Measurements from ENCODE around the gene TMEM242. TPM values are rescaled to one million over a fixed set of nuclear protein-coding genes. Genes with fewer than 3 reads are reported as not detected.

The TMEM242 gene
- total and polyA plus RNA-seq, 2 of the 13 experiments (the other 11 are each of a cell fraction or from before 2014, with no cell fraction given), result 5.6 to 11.1 TPM

- TF ChIP-seq HINFP (CRISPR knock-in tag; IDR thresholded peaks at IDR 0.05; ENCODE audit: low read depth), result no peak
- no peak for TF ChIP-seq ZNF10 (CRISPR knock-in tag; IDR thresholded peaks at IDR 0.05; ENCODE audit: borderline replicate concordance, low read depth)
- no peak for TF ChIP-seq RFX1 (IDR thresholded peaks at IDR 0.05)
These were observed 57.7 kb downstream of the TMEM242 start (continued) for GRCh38 chr6:157265635-157266034.

- intact Hi-C loops (cut with micrococcal nuclease; ENCODE audit: unreplicated experiment), result no loop called here
- FAIRE-seq (no peak), DNase-seq (ENCODE audit: low spot score) (no peak), ATAC-seq (no peak)
- in situ Hi-C loops (cut with HindIII; ENCODE audit: extremely low pct_ligation_motif_present, low pct_unique_long_range_greater_than_20kb), result no loop called here
- Histone ChIP-seq H3K79me2 (ENCODE audit: insufficient read depth, low read length) (no peaks in the 10 kb centered on the region), H3K4me3 (replicated peaks in 1 of 3; ENCODE audit: insufficient read depth in 1 of 3, low read depth in 2 of 3, low read length in 3 of 3) (no peak overlapping the region), H2AFZ (ENCODE audit: low read length) (no peak overlapping the region), H3K9ac (ENCODE audit: insufficient read depth, low read depth, low read length) (no peak overlapping the region), H3K4me1 (ENCODE audit: insufficient read depth, low read length) (peaks cover 10% of the 10 kb centered on the region), H3K27me3 (ENCODE audit: control insufficient read depth in 1 of 2, insufficient read depth in 2 of 2, low read length in 2 of 2) (peaks cover 8 to 52% of the 10 kb centered on the region in 2 experiments; a peak in 4 of 5 replicates), H3K9me3 (ENCODE audit: low read length) (no peaks in the 10 kb centered on the region), H3K27ac (ENCODE audit: extremely low read length, insufficient read depth, low read length) (no peak overlapping the region), H4K20me1 (ENCODE audit: insufficient read depth, low read length) (no peaks in the 10 kb centered on the region), H3K4me2 (ENCODE audit: low read depth, low read length) (no peak overlapping the region), H3K36me3 (replicated peaks in 1 of 2; ENCODE audit: control insufficient read depth in 1 of 2, insufficient read depth in 2 of 2, low read length in 2 of 2) (no peaks in the 10 kb centered on the region)
- BruUV-seq (replicated peaks), result no TSS peak
- POLR2A ChIA-PET, result no interaction called here
- CTCF ChIA-PET (ENCODE audit: low intra/inter-chr PET ratio, low total read pairs), result no interaction called here
- 60% methylated on average over 11 of the region's 11 CpGs for WGBS (ENCODE audit: low lambda C conversion rate)
- TF ChIP-seq ZBTB46 (CRISPR knock-in tag; IDR thresholded peaks at IDR 0.05; ENCODE audit: borderline replicate concordance) (no peak), TGIF2 (CRISPR knock-in tag; IDR thresholded peaks at IDR 0.05) (no peak), PPARG (CRISPR knock-in tag; conservative IDR thresholded peaks at IDR 0.05) (no peak), ZNF317 (CRISPR knock-in tag; IDR thresholded peaks at IDR 0.05) (no peak), ATRX (CRISPR knock-in tag; IDR thresholded peaks at IDR 0.05; ENCODE audit: borderline replicate concordance) (no peak), ZHX2 (IDR thresholded peaks at IDR 0.05; ENCODE audit: low read depth) (no peak), ZHX2 (CRISPR knock-in tag; IDR thresholded peaks at IDR 0.05; ENCODE audit: borderline replicate concordance) (no peak), ZBTB4 (CRISPR knock-in tag; IDR thresholded peaks at IDR 0.05; ENCODE audit: borderline replicate concordance) (no peak)
These were observed 58.1 kb downstream of the TMEM242 start for GRCh38 chr6:157265186-157265585.
